Iris pigment epithelial cell (primary cell): ENCODE results near the gene MRPL24.
A peak's percentile ranks its signal among the peaks of the same experiment; 100 is the strongest.
"Not testable (repeated sequence)": the region's sequence is repeated elsewhere in the genome, so short reads cannot be mapped to it uniquely, and the experiment has no call there.

ENCODE experiments used
- DNase-seq: peaks from one replicate; pipeline ENCODE4 v3.0.0-alpha.2; 2011; ENCODE audit warnings: low read depth

MRPL24 gene

GRCh38 chr1:156740741-156741480 lies at the start of gene MRPL24:
Gene MRPL24 (minus strand): TSS chr1:156741088. CDS start chr1:156738704, 2,384 bp downstream.
- DNase-seq: peak; percentile 100

GRCh38 chr1:156789621-156790318 lies 48.9 kb upstream of the MRPL24 start:
- DNase-seq: no peak

- no peak for DNase-seq
Observed at GRCh38 chr1:156788136-156788535, 47.2 kb upstream of the MRPL24 start.

GRCh38 chr1:156786640-156787039 lies 45.8 kb upstream of the MRPL24 start:
- no peak for DNase-seq

- DNase-seq: no peak
Observed at GRCh38 chr1:156785458-156785857, 44.6 kb upstream of the MRPL24 start.

- DNase-seq: peak; percentile 78
Observed at GRCh38 chr1:156781585-156782186, 40.8 kb upstream of the MRPL24 start.

- DNase-seq: no peak
Observed at GRCh38 chr1:156777573-156777972, 36.7 kb upstream of the MRPL24 start.

- DNase-seq: no peak
Observed at GRCh38 chr1:156776942-156777341, 36.1 kb upstream of the MRPL24 start.

GRCh38 chr1:156775799-156776198 lies 34.9 kb upstream of the MRPL24 start:
- DNase-seq: no peak

GRCh38 chr1:156773607-156774006 lies 32.7 kb upstream of the MRPL24 start:
- no peak for DNase-seq

- no peak for DNase-seq
Observed at GRCh38 chr1:156772728-156773497, 32.0 kb upstream of the MRPL24 start.

GRCh38 chr1:156772222-156772621 lies 31.3 kb upstream of the MRPL24 start:
- no peak for DNase-seq

GRCh38 chr1:156768610-156769295 lies 27.9 kb upstream of the MRPL24 start:
- no peak for DNase-seq

GRCh38 chr1:156767879-156768604 lies 27.2 kb upstream of the MRPL24 start:
- peak; percentile 45 for DNase-seq

- peak; percentile 100 for DNase-seq
Observed at GRCh38 chr1:156767101-156767878, 26.4 kb upstream of the MRPL24 start, which contains the start of gene PRCC. Gene PRCC (plus strand): TSS chr1:156767535. CDS start chr1:156767772, 237 bp downstream.

GRCh38 chr1:156766298-156767100 lies 25.6 kb upstream of the MRPL24 start:
- peak; percentile 20 for DNase-seq

GRCh38 chr1:156765666-156766065 lies 24.8 kb upstream of the MRPL24 start:
- DNase-seq: no peak

GRCh38 chr1:156765136-156765535 lies 24.2 kb upstream of the MRPL24 start:
- DNase-seq: not testable (repeated sequence)

- DNase-seq: no peak
Observed at GRCh38 chr1:156760796-156761104, 19.9 kb upstream of the MRPL24 start.
